Measurements from ENCODE around the gene CD40.
"Not testable (repeated sequence)": the region's sequence is repeated elsewhere in the genome, so short reads cannot be mapped to it uniquely, and the experiment has no call there.

DNA sequence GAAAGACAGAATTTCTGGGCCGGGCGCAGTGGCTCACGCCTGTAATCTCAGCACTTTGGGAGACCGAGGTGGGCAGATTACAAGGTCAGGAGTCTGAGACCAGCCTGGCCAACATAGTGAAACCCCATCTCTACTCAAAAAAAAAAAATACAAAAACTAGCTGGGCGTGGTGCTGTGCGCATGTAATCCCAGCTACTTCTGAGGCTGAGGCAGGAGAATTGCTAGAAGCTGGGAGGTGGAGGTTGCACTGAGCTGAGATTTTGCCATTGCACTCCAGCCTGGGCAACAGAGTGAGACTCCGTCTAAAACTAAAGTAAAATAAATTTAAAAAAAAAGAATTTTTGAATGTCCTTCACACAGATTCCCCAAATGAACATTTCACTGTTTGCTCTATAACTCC lies 17.7 kb upstream of the CD40 start:
- TF ChIP-seq POLR2A, SMC3 (IDR thresholded peaks at IDR 0.05; ENCODE audit: low read depth, low read length): not testable (repeated sequence)
- TF ChIP-seq, protein P1, sequence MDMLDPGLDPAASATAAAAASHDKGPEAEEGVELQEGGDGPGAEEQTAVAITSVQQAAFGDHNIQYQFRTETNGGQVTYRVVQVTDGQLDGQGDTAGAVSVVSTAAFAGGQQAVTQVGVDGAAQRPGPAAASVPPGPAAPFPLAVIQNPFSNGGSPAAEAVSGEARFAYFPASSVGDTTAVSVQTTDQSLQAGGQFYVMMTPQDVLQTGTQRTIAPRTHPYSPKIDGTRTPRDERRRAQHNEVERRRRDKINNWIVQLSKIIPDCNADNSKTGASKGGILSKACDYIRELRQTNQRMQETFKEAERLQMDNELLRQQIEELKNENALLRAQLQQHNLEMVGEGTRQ (IDR thresholded peaks at IDR 0.05; ENCODE audit: low read depth, low read length): not testable (repeated sequence)

Data from IMR-90 (cell line).